Psoas muscle (tissue), 8 donors: ENCODE data around the gene SYTL2. TPM values are rescaled to one million over a fixed set of nuclear protein-coding genes. Genes with fewer than 3 reads are reported as not detected.

ENCODE experiments used
- ATAC-seq, 4 donors: fragments of 200-7000 bp; cut with Tn5 transposase; one replicate each; pipeline ENCODE4 v1.9.1; 2020; ENCODE audit warnings: moderate library complexity in 3 of 4, mild to moderate bottlenecking in 2 of 4
- DNase-seq, 2 donors: peaks; one replicate each; pipeline ENCODE4 v3.0.0-alpha.2; 2020
- H3K27ac ChIP-seq: fragments of 200-600 bp; one replicate; pipeline ENCODE4 v1.8.0; 2022
- H3K27me3 ChIP-seq, 3 donors: fragments of 200-600 bp in 1 of 3; one replicate each; pipeline versions ENCODE4 v1.6.1 to v1.8.0; 2013 to 2022; ENCODE audit warnings: low read length in 2 of 3, mild to moderate bottlenecking in 2 of 3, moderate library complexity in 1 of 3; ENCODE audit not compliant: insufficient read depth in 3 of 3
- H3K36me3 ChIP-seq, 2 donors: fragments of 200-600 bp in 1 of 2; one replicate each; pipeline versions ENCODE4 v1.6.1 to v1.8.0; 2013 to 2022; ENCODE audit warnings: low read depth in 1 of 2, mild to moderate bottlenecking in 1 of 2, moderate library complexity in 1 of 2; ENCODE audit not compliant: insufficient read depth in 1 of 2
- H3K4me1 ChIP-seq: fragments of 200-600 bp; one replicate; pipeline ENCODE4 v1.8.0; 2022
- H3K4me3 ChIP-seq: fragments of 200-600 bp; one replicate; pipeline ENCODE4 v1.8.0; 2022; ENCODE audit warnings: mild to moderate bottlenecking
- H3K9me3 ChIP-seq: fragments of 200-600 bp; one replicate; pipeline ENCODE4 v1.8.0; 2022
- CTCF ChIP-seq: fragments of 200-600 bp; IDR thresholded peaks from one replicate; pipeline ENCODE4 v1.8.0; 2022; ENCODE audit warnings: antibody characterized with exemption
- WGBS, 3 donors: extraction: QIAGEN DNeasy Blood & Tissue Kit; methylation state at CpG; one replicate each; pipeline versions ENCODE4 v1.1.6 to v1.1.7; 2013; 5-methylcytosine and 5-hydroxymethylcytosine counted together
- intact Hi-C, 2 donors: fragments of 100-400 bp; cut with DNase I; formaldehyde crosslinking; loops; one replicate each; pipeline versions ENCODE4 v1.11.0 to v1.14.2; 2022
- polyA plus RNA-seq, 3 donors: library from polyadenylated mRNA; stranded (reverse); fragments of 200-250 nt; gene quantifications; one replicate each; pipeline ENCODE4 v1.2.3, GENCODE V29; 2013
- total RNA-seq, 4 donors: library from RNA; stranded (reverse); fragmentation: NEBNext Ultra II Directional in 2 of 4; extraction: Animal tissue kit (Norgen Biotek cat#: 25700) in 2 of 4; gene quantifications; one replicate each; pipeline versions ENCODE4 v1.2.1 to v1.2.4, GENCODE V29; 2021 to 2023
- donor health status: healthy with polysubstance abuse.
- donor health status: DM: no; HTN: no; CAD: no; lungs with moderate emphysema.
- donor health status: Bipolar disorder and iron deficiency.
- donor health status: healthy.
- donor health status: DM: yes; HTN: yes; CAD: no.
- donor health status: DM: no; HTN: no; CAD: no.
- donor health status: DM: no; HTN: no; CAD: no.
- donor health status: DM: yes; HTN: yes; CAD: no.

SYTL2 gene
- total and polyA plus RNA-seq, 7 donors, result 1.7 to 5.6 (median 4.7) TPM

DNA sequence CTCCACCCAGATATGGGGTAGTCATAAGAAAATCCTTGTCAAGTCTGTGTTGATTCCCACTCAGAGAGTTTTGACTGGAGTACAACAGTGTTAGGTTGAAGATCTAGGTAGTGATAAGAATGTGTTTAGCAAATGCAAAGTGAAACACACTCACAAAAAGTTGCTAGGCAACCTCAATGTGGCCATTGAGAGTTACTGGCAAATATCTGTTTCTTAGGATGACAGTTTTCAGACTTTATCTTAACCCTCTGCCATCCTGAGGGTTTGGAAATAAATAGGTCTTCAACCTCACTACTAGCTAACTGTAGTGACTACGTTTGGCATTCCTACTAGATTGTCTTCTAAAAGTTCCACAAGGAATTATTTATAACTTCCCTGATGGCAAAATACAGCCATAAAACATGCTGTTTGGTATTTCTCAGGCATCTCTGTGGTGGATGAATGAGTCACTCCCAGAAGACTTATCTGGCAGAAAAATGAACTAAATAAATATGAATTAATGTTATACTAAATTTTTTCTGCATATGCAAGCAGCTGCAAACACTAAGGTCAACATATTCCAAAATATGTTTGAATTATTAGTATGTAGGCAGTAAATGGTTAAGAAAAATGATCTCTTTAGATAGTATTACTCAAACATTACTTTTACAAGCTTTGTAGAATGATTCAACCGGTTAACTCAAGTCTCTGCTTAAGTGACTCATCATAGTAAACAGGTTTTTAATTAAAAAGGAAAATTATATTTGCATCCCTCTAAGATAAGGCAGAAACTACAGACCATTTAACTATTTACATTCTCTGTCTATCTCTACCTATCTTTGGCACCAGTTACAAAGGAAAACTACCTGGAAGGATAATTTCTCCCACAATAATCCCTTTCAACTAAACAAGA, 17.1 kb upstream of the SYTL2 start:
- Histone ChIP-seq H3K27ac (no peak overlapping the region), H3K9me3 (no peaks in the 10 kb centered on the region), H3K4me3 (no peak overlapping the region), H3K36me3 (no peaks in the 10 kb centered on the region), H3K4me1 (no peaks in the 10 kb centered on the region), H3K27me3 (no peaks in the 10 kb centered on the region)
- WGBS, 3 donors, result 17 to 32% (median 22%) methylated on average over 2 of the region's 2 CpGs
- no peak for TF ChIP-seq CTCF
- intact Hi-C loops, result no loop called here
- ATAC-seq (no peak), DNase-seq (no peak)

- WGBS, 3 donors, result 66 to 77% (median 72%) methylated on average over 7 of the region's 7 CpGs
- no peak overlapping the region for H3K27ac ChIP-seq
- peak in 1 of 2 donors; percentile 19 for DNase-seq
- no peaks in the 10 kb centered on the region for H3K9me3 ChIP-seq
- ATAC-seq, result peak; percentile 37 to 67 (median 46)
- H3K27me3 ChIP-seq, result no peaks in the 10 kb centered on the region
- TF ChIP-seq CTCF, result peak; percentile 51
- H3K4me3 ChIP-seq, result no peak overlapping the region
- no peaks in the 10 kb centered on the region for H3K36me3 ChIP-seq
- intact Hi-C loops, result no loop called here
- H3K4me1 ChIP-seq, result no peaks in the 10 kb centered on the region
Measured at GRCh38 chr11:85826116-85826855, 15.3 kb upstream of the SYTL2 start.

DNA sequence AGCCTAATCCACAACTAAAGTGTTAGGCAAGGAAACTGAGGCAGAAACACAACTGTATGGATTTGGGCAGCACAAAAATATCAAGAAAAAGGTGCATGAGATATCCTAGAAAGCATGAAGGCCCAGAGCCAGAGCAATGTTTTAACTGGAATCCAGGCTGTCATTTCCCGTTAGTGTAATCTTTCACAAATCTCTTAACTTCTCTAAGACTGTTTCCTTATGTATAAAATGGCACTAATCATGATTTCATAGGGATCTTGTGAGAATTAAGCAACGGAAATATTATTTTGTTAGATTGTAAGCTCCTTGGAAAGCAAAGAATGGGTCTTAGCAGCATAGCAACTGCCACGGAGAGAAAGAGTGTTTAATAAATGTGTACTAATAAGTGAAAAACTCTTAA, 14.7 kb upstream of the SYTL2 start:
- TF ChIP-seq CTCF, result no peak
- Histone ChIP-seq H3K9me3 (no peaks in the 10 kb centered on the region), H3K4me3 (no peak overlapping the region), H3K27ac (no peak overlapping the region), H3K36me3 (peaks cover 0 to 3% of the 10 kb centered on the region in 2 donors), H3K27me3 (no peaks in the 10 kb centered on the region), H3K4me1 (no peaks in the 10 kb centered on the region)
- DNase-seq (no peak), ATAC-seq (no peak)
- intact Hi-C loops, result no loop called here
- WGBS, 3 donors, result 43 to 61% (median 51%) methylated on average over 3 of the region's 3 CpGs

- DNase-seq (no peak), ATAC-seq (no peak)
- Histone ChIP-seq H3K27ac (no peak overlapping the region), H3K4me1 (no peaks in the 10 kb centered on the region), H3K27me3 (no peaks in the 10 kb centered on the region), H3K36me3 (peaks cover 0 to 3% of the 10 kb centered on the region in 2 donors), H3K4me3 (no peak overlapping the region), H3K9me3 (no peaks in the 10 kb centered on the region)
- 92 to 96% (median 95%) methylated on average over 2 of the region's 2 CpGs for WGBS, 3 donors
- TF ChIP-seq CTCF, result no peak
- intact Hi-C loops, result no loop called here
Measured at GRCh38 chr11:85823816-85824215, 12.9 kb upstream of the SYTL2 start.
